Fibroblast of villous mesenchyme (primary cell): ENCODE results near the gene CAMTA2. TPM values are rescaled to one million over a fixed set of nuclear protein-coding genes. Genes with fewer than 3 reads are reported as not detected.

Source experiments
- DNase-seq: peaks from one replicate; pipeline ENCODE4 v3.0.0-alpha.2; 2010; ENCODE audit warnings: low read depth
- H3K4me3 ChIP-seq: 2 replicates; pipeline ENCODE4 v1.5.1; 2011; ENCODE audit warnings: low read depth, mild to moderate bottlenecking, low read length
- CTCF ChIP-seq: IDR thresholded peaks from 2 replicates; pipeline ENCODE4 v1.5.1; 2012; ENCODE audit warnings: low read depth, mild to moderate bottlenecking, low read length; ENCODE audit not compliant: insufficient read depth
- total RNA-seq: library from RNA; depleted of rRNA; stranded (reverse); fragments of >200 nt; gene quantifications from 2 replicates; pipeline ENCODE4 v1.2.3, GENCODE V29; 2012

The CAMTA2 gene
- total RNA-seq, 1 donor, result 15.1 TPM

- H3K4me3 ChIP-seq, result no peak overlapping the region
- TF ChIP-seq CTCF, result no peak
- DNase-seq, result peak; percentile 75
These were observed 34.0 kb downstream of the CAMTA2 start for GRCh38 chr17:4953451-4953961.

- no peak overlapping the region for H3K4me3 ChIP-seq
- no peak for DNase-seq
- TF ChIP-seq CTCF, result no peak
These were observed 36.0 kb downstream of the CAMTA2 start for GRCh38 chr17:4951486-4951885.

GRCh38 chr17:4950746-4951204 lies 36.7 kb downstream of the CAMTA2 start, which contains the start of gene ENO3:
Gene ENO3 (plus strand): TSS chr17:4951119. CDS start chr17:4951830, 711 bp downstream.
- TF ChIP-seq CTCF, result no peak
- DNase-seq, result no peak
- H3K4me3 ChIP-seq, result peak within 1 kb of the TSS; percentile 56

GRCh38 chr17:4950075-4950745 lies 37.3 kb downstream of the CAMTA2 start:
- DNase-seq, result peak; percentile 37
- TF ChIP-seq CTCF, result no peak
- peak overlapping the region; percentile 98 for H3K4me3 ChIP-seq

- H3K4me3 ChIP-seq, result peak overlapping the region; percentile 98
- no peak for TF ChIP-seq CTCF
- DNase-seq, result peak; percentile 88
These were observed 38.0 kb downstream of the CAMTA2 start for GRCh38 chr17:4949321-4950074.

- DNase-seq, result peak; percentile 91
- H3K4me3 ChIP-seq, result peak overlapping the region; percentile 98
- TF ChIP-seq CTCF, result no peak
These were observed 38.5 kb downstream of the CAMTA2 start for GRCh38 chr17:4948931-4949320.
